Neural progenitor cell (in vitro differentiated cells): ENCODE measurements around the gene ZSCAN5A. TPM values are rescaled to one million over a fixed set of nuclear protein-coding genes. Genes with fewer than 3 reads are reported as not detected.
"Not testable (repeated sequence)": the region's sequence is repeated elsewhere in the genome, so short reads cannot be mapped to it uniquely, and the experiment has no call there.

Source experiments
- DNase-seq: peaks from one replicate; pipeline ENCODE4 v3.0.0-alpha.2; 2016; ENCODE audit warnings: low spot score
- H2AFZ ChIP-seq: fragments of 200-600 bp; sonication (generic); replicated peaks from 2 replicates; pipeline ENCODE4 v1.6.1; 2016; ENCODE audit warnings: antibody characterized with exemption
- H3F3A ChIP-seq: fragments of 200-600 bp; sonication (generic); 2 replicates; pipeline ENCODE4 v1.6.1; 2016; ENCODE audit warnings: antibody characterized with exemption, low read depth
- H3K27ac ChIP-seq: fragments of 200-600 bp; sonication (generic); 2 replicates; pipeline ENCODE4 v1.5.1; 2016; ENCODE audit warnings: mild to moderate bottlenecking
- H3K27me3 ChIP-seq: fragments of 200-600 bp; sonication (generic); 2 replicates; pipeline ENCODE4 v1.6.1; 2016; ENCODE audit warnings: mild to moderate bottlenecking, moderate library complexity
- H3K36me3 ChIP-seq: fragments of 200-600 bp; sonication (generic); 2 replicates; pipeline ENCODE4 v1.5.1; 2016
- H3K4me1 ChIP-seq: fragments of 200-600 bp; sonication (generic); 2 replicates; pipeline ENCODE4 v1.6.1; 2016; ENCODE audit warnings: mixed run types
- H3K4me2 ChIP-seq: fragments of 200-600 bp; sonication (generic); 2 replicates; pipeline ENCODE4 v1.6.1; 2016
- H3K4me3 ChIP-seq: fragments of 200-600 bp; sonication (generic); 2 replicates; pipeline ENCODE4 v1.5.1; 2016
- H3K79me2 ChIP-seq: fragments of 200-600 bp; sonication (generic); 2 replicates; pipeline ENCODE4 v1.6.1; 2016; ENCODE audit warnings: low read depth
- H3K9ac ChIP-seq: fragments of 200-600 bp; sonication (generic); 2 replicates; pipeline ENCODE4 v1.6.1; 2016
- H3K9me3 ChIP-seq: fragments of 200-600 bp; sonication (generic); 2 replicates; pipeline ENCODE4 v1.5.1; 2016; ENCODE audit warnings: low read depth
- H4K20me1 ChIP-seq: fragments of 200-600 bp; sonication (generic); 2 replicates; pipeline ENCODE4 v1.6.1; 2016; ENCODE audit warnings: low read depth
- H3K27ac Mint-ChIP-seq: 3 replicates; pipeline ENCODE4 v1.8.0; 2021; ENCODE audit warnings: mixed read lengths
- H3K27me3 Mint-ChIP-seq: 2 replicates; pipeline ENCODE4 v1.8.0; 2022; ENCODE audit warnings: low read depth, mild to moderate bottlenecking, inconsistent platforms, moderate library complexity, mixed read lengths; ENCODE audit not compliant: insufficient read depth
- H3K36me3 Mint-ChIP-seq: 3 replicates; pipeline ENCODE4 v1.8.0; 2021; ENCODE audit warnings: mixed read lengths
- H3K4me1 Mint-ChIP-seq: 3 replicates; pipeline ENCODE4 v1.8.0; 2021; ENCODE audit warnings: mixed read lengths
- H3K4me3 Mint-ChIP-seq: 3 replicates; pipeline ENCODE4 v1.8.0; 2021; ENCODE audit warnings: mild to moderate bottlenecking, moderate library complexity, mixed read lengths
- H3K9me3 Mint-ChIP-seq: 3 replicates; pipeline ENCODE4 v1.8.0; 2020; ENCODE audit warnings: mixed read lengths
- CTCF ChIP-seq: fragments of 200-600 bp; sonication (generic); IDR thresholded peaks from 2 replicates; pipeline ENCODE4 v1.5.1; 2017; ENCODE audit warnings: antibody characterized with exemption, mild to moderate bottlenecking
- EZH2 ChIP-seq: fragments of 200-600 bp; sonication (generic); IDR thresholded peaks from 2 replicates; pipeline ENCODE4 v1.6.1; 2017; ENCODE audit warnings: antibody characterized with exemption, mild to moderate bottlenecking, moderate library complexity
- EZH2phosphoT487 ChIP-seq: fragments of 200-600 bp; sonication (generic); IDR thresholded peaks from 2 replicates; pipeline ENCODE4 v1.6.1; 2017; ENCODE audit warnings: antibody characterized with exemption
- total RNA-seq: library from RNA; depleted of rRNA; stranded (reverse); fragments of >200 nt; gene quantifications from 2 replicates; pipeline ENCODE4 v1.2.3, GENCODE V29; 2015; ENCODE audit warnings: low replicate concordance

The ZSCAN5A gene
- total RNA-seq, 1 donor from 2014 or later = 1.6 TPM

- Histone ChIP-seq H3K4me1 (no peaks in the 10 kb centered on the region), H3F3A (no peaks in the 10 kb centered on the region), H3K27ac (no peak overlapping the region), H2AFZ (no peak overlapping the region), H3K9me3 (no peaks in the 10 kb centered on the region), H3K9ac (no peak overlapping the region), H3K4me2 (no peak overlapping the region), H3K36me3 (no peaks in the 10 kb centered on the region), H4K20me1 (no peaks in the 10 kb centered on the region), H3K79me2 (no peaks in the 10 kb centered on the region), H3K27me3 (no peaks in the 10 kb centered on the region), H3K4me3 (no peak overlapping the region)
- Mint-ChIP-seq H3K4me3 (no peak overlapping the region), H3K4me1 (peaks cover 9% of the 10 kb centered on the region), H3K27me3 (no peaks in the 10 kb centered on the region), H3K36me3 (peaks cover 2% of the 10 kb centered on the region), H3K27ac (no peak overlapping the region), H3K9me3 (no peaks in the 10 kb centered on the region)
- no peak for TF ChIP-seq CTCF
- no peak for TF ChIP-seq EZH2
- TF ChIP-seq EZH2phosphoT487 = no peak
- peak; percentile 9 for DNase-seq
Observed at GRCh38 chr19:56269348-56269747, 45.3 kb downstream of the ZSCAN5A start.

GRCh38 chr19:56266051-56266450, 48.6 kb downstream of the ZSCAN5A start:
- Mint-ChIP-seq H3K9me3 (no peaks in the 10 kb centered on the region), H3K4me3 (no peak overlapping the region), H3K27ac (no peak overlapping the region), H3K4me1 (peaks cover 9% of the 10 kb centered on the region), H3K36me3 (peaks cover 2% of the 10 kb centered on the region), H3K27me3 (no peaks in the 10 kb centered on the region)
- H3K27me3 ChIP-seq = no peaks in the 10 kb centered on the region
- no peaks in the 10 kb centered on the region for H3K79me2 ChIP-seq
- H3K9ac ChIP-seq = no peak overlapping the region
- TF ChIP-seq EZH2phosphoT487 = no peak
- TF ChIP-seq EZH2 = no peak
- TF ChIP-seq CTCF = no peak
- H3K27ac ChIP-seq = no peak overlapping the region
- DNase-seq = no peak
- no peaks in the 10 kb centered on the region for H3K4me1 ChIP-seq
- no peak overlapping the region for H3K4me2 ChIP-seq
- H3K36me3 ChIP-seq = no peaks in the 10 kb centered on the region
- no peak overlapping the region for H3K4me3 ChIP-seq
- no peaks in the 10 kb centered on the region for H3F3A ChIP-seq
- no peaks in the 10 kb centered on the region for H4K20me1 ChIP-seq
- no peaks in the 10 kb centered on the region for H3K9me3 ChIP-seq
- H2AFZ ChIP-seq = no peak overlapping the region

GRCh38 chr19:56263319-56263718, 51.3 kb downstream of the ZSCAN5A start:
- Histone ChIP-seq H3K36me3 (no peaks in the 10 kb centered on the region), H3K27ac (no peak overlapping the region), H4K20me1 (no peaks in the 10 kb centered on the region), H3K27me3 (no peaks in the 10 kb centered on the region), H3K9ac (no peak overlapping the region), H3F3A (no peaks in the 10 kb centered on the region), H3K4me3 (no peak overlapping the region), H3K4me1 (no peaks in the 10 kb centered on the region), H3K9me3 (no peaks in the 10 kb centered on the region), H2AFZ (no peak overlapping the region), H3K4me2 (no peak overlapping the region), H3K79me2 (no peaks in the 10 kb centered on the region)
- H3K36me3 Mint-ChIP-seq = peaks cover 2% of the 10 kb centered on the region
- no peak overlapping the region for H3K4me3 Mint-ChIP-seq
- DNase-seq = no peak
- H3K9me3 Mint-ChIP-seq = no peaks in the 10 kb centered on the region
- no peak overlapping the region for H3K27ac Mint-ChIP-seq
- no peak for TF ChIP-seq EZH2
- no peaks in the 10 kb centered on the region for H3K27me3 Mint-ChIP-seq
- H3K4me1 Mint-ChIP-seq = no peaks in the 10 kb centered on the region

- not testable (repeated sequence) for H2AFZ ChIP-seq, H3F3A ChIP-seq, H3K27ac ChIP-seq, H3K79me2 ChIP-seq, H3K4me3 Mint-ChIP-seq, H4K20me1 ChIP-seq, H3K27ac Mint-ChIP-seq, H3K9ac ChIP-seq, H3K36me3 Mint-ChIP-seq, H3K4me3 ChIP-seq, H3K9me3 Mint-ChIP-seq, H3K27me3 Mint-ChIP-seq, H3K4me2 ChIP-seq, DNase-seq, H3K36me3 ChIP-seq, H3K27me3 ChIP-seq, H3K9me3 ChIP-seq, H3K4me1 Mint-ChIP-seq, H3K4me1 ChIP-seq
Observed at GRCh38 chr19:56261932-56262331, 52.7 kb downstream of the ZSCAN5A start.
